HUDEP-2 (cell line): Measurements from ENCODE around the gene NAP1L2.
"Not testable (repeated sequence)": the region's sequence is repeated elsewhere in the genome, so short reads cannot be mapped to it uniquely, and the experiment has no call there.

Experiments
- DNase-seq, 76 experiments: peaks; one replicate each; lab custom pipeline; 2025; ENCODE audit not compliant: unreplicated experiment in 76 of 76; lab: John Stamatoyannopoulos, UW

The NAP1L2 gene, protein sequence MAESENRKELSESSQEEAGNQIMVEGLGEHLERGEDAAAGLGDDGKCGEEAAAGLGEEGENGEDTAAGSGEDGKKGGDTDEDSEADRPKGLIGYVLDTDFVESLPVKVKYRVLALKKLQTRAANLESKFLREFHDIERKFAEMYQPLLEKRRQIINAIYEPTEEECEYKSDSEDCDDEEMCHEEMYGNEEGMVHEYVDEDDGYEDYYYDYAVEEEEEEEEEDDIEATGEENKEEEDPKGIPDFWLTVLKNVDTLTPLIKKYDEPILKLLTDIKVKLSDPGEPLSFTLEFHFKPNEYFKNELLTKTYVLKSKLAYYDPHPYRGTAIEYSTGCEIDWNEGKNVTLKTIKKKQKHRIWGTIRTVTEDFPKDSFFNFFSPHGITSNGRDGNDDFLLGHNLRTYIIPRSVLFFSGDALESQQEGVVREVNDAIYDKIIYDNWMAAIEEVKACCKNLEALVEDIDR

DNA sequence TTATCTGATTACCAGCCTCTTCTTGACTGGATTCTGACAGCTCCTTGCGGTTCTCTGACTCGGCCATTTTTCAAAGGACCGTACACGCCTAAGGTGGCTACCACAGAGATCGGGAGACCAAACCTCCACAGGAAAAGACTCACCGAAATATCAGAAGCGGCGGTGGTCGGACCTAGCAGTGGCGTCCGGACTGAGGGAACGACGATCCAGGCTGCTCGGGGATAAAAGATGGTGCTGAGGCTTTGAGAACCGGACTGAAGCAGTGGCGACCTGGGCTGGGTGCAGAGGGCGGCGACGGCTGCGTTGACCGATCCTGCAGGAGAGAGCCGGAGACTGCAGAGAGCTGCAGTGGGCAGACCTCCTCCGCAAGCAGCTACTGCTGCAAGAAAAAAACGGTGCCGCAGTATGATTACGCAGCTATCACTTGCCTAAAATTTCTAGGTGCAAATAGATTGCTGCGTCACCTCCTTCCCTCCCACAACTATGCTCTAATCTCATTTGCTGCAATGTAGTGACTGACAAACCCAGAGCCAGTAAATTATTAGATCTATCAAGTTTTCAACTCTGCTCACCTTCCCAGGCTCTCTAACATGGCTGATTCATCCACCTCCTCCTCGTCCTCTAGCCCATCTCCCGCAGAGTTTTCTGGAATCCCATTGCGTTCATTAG lies at the start of gene NAP1L2:
Gene NAP1L2 (minus strand): TSS at position 426 of the 669 bp plus-strand sequence. CDS start 359 bp downstream, at position 67.
- DNase-seq = no peak

DNA sequence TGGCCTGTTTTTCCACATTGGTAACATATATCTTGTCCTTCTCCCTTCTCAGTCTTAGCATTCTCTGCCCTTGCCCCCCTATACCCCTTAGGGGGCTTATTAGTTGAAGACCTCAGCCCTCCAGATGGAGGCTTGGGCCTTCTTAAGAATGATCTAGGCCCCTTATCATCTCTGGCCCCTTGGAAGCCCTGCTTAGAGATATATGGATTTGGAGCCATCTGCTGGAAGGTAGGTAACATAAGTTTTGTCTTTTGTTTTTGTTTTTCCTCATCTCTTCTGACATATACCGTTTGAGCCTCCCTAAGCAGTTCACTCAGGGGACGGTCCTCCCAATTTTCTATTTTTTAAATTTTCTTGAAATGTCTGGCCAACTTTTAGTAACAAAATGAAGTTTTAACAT lies 48.3 kb upstream of the NAP1L2 start:
- peak in 2 of 76 experiments; percentile 0 to 1 for DNase-seq

DNA sequence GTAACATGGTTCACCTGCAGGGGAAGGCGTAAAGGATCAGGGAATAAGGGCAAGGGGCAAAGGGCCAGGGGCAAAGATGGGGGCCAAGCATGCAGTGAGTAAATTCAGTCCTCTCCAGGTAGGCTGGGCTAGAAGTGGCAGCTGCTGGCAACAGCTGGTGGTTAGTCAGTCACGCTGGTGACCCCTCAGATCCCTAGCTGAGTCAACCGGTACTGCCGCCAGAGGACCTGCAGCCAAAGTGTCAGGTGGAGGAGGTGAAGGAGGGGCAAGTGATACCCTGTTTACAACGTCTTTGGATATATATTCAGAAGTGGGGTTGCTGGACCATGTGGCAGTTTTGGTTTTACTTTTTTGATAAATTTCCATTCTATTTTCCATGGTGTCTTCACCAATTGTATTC lies 24.6 kb upstream of the NAP1L2 start:
- no peak for DNase-seq

DNA sequence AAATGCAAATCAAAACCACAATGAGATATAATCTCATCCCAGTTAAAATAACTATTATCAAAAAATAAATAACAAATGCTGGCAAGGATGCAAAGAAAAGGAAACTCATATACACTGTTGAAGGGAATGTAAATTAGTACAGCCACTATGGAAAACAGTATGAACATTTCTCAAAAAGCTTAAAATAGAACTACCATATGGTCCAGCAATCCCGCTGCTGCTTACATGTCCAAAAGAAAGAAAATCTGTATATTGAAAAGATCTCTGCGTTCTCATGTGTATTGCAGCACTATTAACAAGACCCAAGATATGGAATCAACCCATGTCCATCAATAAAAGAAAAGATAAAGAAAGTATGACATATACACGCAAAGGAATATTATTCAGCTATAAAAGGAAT lies 3.0 kb upstream of the NAP1L2 start:
- DNase-seq = no peak

DNA sequence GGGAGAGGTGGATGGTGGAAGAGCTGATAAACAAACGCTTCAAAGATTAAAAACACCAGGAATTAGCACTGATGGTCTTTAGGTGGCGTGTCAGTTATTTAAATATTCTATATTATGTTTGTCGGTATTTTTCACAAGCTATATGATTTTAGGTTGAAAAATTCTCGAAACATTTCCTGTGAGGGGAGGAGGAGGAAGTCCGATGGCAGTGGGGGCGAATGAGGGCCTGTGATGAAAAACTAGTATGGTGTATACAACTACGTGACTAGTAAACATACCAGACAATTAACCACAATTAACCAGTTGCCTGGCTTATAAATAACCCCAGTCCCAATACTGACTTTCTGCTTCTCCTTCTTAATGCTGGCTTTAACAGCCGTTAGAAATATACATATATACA lies 595 bp upstream of the NAP1L2 start:
- DNase-seq = no peak

DNA sequence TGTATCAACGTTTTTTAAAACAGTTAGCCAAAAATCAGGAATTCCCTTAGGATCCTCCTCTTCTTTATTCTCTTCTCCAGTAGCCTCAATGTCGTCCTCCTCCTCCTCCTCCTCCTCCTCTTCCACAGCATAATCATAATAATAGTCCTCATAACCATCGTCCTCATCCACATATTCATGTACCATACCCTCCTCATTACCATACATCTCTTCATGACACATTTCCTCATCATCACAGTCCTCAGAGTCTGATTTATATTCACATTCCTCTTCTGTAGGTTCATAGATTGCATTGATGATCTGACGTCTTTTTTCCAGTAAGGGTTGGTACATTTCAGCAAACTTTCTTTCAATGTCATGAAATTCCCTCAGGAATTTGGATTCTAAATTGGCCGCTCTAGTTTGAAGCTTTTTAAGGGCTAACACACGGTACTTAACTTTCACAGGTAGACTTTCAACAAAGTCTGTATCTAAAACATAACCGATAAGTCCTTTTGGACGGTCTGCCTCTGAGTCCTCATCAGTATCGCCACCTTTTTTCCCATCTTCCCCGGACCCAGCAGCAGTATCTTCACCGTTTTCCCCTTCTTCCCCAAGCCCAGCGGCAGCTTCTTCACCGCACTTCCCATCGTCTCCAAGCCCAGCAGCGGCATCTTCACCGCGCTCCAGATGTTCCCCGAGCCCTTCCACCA lies 771 bp downstream of the NAP1L2 start:
- DNase-seq = no peak

DNA sequence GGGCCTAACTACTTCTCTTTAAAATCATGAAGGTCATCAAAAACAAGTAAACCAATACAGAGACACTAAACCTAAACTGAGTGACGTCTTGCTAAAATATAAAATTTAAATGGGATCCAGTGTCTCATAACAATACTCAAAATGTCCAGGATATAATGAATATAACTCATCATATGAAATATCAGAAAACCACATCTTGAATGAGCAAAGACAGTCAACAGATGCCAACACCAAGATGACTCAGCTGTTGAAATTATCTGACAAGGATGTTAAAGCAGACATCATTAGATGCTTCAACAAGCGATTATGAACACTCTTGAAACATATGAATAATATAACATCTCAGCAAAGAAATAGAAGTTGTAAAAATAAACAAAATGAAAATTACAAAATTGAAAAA lies 8.3 kb downstream of the NAP1L2 start:
- DNase-seq = no peak

DNA sequence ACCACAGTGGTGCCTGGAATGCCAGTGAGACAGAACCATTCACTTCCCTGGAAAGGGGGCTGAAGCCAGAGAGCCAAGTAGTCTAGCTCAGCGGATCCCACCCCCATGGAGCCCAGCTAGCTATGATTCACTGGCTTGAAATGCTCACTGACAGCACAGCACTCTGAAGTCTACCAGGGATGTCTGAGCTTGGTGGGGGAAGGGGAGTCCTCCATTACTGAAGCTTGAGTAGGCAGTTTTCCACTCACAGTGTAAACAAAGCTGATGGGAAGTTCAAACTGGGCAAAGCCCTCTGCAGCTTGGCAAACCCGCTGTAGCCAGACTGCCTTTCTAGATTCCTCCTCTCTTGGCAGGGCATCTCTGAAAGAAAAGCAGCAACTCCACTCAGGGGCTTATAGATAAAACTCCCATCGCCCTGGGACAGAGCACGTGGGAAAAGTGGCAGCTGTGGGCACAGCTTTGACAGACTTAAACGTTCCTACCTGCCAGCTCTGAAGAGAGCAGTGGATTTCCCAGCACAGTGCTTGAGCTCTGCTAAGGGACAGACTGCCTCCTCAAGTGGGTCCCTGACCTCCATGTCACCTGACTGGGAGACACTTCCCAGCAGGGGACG lies 32.0 kb downstream of the NAP1L2 start:
- DNase-seq = no peak

DNA sequence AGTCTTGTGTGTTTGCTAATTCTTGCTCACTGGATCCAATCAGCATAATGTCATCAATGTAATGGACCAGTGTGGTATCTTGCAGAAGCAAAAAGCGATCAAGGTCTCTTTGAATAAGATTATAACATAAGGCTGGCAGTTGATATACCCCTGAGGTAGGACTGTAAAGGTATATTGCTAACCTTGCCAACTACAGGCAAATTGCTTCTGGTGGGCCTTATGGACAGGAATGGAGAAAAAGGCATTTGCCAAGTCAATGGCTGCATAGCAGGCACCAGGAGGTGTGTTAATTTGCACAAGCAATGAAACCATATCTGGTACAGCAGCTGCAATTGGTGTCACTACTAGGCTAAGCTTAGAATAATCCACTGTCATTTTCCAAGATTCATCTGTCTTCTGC lies 45.7 kb downstream of the NAP1L2 start:
- DNase-seq = not testable (repeated sequence)
